ENCODE results near the gene MTOR.
"Not testable (repeated sequence)": the region's sequence is repeated elsewhere in the genome, so short reads cannot be mapped to it uniquely, and the experiment has no call there.

The MTOR gene

DNA sequence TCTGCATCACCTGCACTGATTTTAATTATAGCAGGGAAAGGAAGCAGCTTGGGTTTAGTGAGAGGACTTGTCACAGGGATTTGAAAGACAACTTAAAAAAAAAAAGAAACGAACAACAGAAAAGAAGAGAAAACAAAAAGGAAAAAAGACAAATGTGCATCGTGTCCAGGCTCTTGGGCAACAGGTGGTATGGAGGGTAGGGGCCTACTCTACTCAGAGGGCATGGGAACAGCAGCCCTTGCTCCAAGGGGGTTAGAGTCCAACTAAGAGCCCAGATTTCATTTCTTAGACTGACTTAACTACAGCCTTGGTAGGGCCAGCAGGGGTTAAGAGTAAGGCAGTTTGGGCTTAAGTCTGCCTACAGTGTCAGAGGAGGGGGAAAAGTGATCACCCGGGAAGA, 147.4 kb downstream of the MTOR start:
- Histone ChIP-seq H3K27ac (no peak overlapping the region), H3K4me3 (no peak overlapping the region)
- DNase-seq (ENCODE audit: low spot score), result no peak
- TF ChIP-seq, protein P1, sequence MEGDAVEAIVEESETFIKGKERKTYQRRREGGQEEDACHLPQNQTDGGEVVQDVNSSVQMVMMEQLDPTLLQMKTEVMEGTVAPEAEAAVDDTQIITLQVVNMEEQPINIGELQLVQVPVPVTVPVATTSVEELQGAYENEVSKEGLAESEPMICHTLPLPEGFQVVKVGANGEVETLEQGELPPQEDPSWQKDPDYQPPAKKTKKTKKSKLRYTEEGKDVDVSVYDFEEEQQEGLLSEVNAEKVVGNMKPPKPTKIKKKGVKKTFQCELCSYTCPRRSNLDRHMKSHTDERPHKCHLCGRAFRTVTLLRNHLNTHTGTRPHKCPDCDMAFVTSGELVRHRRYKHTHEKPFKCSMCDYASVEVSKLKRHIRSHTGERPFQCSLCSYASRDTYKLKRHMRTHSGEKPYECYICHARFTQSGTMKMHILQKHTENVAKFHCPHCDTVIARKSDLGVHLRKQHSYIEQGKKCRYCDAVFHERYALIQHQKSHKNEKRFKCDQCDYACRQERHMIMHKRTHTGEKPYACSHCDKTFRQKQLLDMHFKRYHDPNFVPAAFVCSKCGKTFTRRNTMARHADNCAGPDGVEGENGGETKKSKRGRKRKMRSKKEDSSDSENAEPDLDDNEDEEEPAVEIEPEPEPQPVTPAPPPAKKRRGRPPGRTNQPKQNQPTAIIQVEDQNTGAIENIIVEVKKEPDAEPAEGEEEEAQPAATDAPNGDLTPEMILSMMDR (IDR thresholded peaks at IDR 0.05), result no peak

DNA sequence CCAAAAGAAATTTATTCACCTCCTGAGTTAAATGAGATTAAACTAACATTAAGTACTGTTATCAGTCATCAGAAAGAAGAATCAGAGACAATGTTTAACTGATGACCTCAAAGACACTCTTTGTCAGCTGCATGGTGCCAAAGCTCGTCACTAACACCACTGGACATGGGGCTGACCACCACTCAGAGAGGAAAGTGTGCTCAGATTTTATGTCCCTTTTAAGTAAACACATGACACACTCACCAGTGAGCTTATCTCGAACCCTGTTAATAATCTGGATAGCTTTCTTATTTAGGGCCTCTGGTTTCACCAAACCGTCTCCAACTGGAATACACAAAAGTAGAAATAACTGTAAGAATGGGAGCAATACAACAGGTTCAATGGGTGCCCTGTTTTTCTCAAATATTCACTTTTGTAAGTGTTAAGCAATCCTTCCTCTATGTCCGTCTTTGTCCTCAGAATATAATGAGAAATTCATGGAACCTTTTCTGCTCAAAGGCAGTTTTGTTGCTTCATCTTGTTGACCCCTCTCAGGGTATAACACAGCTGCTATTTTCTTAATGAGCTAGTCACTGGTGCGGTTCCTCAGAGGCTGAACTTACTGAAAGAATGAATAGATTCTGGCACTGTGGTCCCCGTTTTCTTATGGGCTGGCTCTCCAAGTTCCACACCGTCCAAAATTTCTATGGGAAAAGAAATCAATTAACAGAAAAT, 153.1 kb downstream of the MTOR start:
- TF ChIP-seq, protein P1 (IDR thresholded peaks at IDR 0.05), result no peak
- H3K27ac ChIP-seq, result no peak overlapping the region
- no peak for DNase-seq (ENCODE audit: low spot score)
- no peak overlapping the region for H3K4me3 ChIP-seq

DNA sequence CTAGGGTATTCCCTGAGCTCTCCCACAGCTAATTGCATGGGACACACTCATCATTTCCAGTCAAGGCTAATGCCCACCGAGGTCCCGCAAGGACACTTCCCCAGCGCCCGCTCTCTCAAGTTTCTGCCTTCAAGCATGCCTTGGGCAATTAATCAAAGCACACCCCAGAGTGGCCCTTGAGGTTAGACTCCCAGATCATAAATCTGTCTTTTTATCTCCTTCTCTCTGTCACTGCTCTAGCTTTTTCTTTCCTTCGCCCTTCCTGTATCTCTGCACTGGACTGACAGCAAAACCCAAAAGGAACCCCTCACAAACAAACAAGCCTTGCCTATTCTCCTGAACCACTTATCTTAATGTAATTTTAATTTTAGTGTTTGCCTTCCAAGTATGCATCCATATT, 154.8 kb downstream of the MTOR start:
- H3K4me3 ChIP-seq, result no peak overlapping the region
- TF ChIP-seq, protein P1 (IDR thresholded peaks at IDR 0.05), result no peak
- no peak for DNase-seq (ENCODE audit: low spot score)
- no peak overlapping the region for H3K27ac ChIP-seq

DNA sequence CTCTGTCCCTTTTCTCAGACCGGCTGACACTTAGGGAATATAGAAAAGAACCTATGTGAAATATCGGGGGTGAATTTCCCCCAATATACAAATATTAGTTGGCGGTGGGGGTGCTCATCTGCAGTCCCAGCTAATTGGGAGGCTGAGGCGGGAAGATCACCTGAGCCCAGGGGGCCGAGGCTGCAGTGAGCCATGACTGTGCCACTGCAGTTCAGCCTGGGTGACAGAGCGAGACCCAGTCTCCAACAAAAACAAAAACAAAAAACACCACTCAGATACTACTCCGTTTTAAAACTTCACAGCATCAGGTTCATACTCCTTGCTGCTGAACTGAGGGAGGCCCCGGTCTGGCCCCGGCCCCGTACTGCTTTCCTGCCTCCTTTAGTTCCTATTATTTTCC, 156.8 kb downstream of the MTOR start:
- TF ChIP-seq, protein P1 (IDR thresholded peaks at IDR 0.05), result no peak
- no peak for DNase-seq (ENCODE audit: low spot score)
- H3K27ac ChIP-seq, result no peak overlapping the region
- H3K4me3 ChIP-seq, result no peak overlapping the region

DNA sequence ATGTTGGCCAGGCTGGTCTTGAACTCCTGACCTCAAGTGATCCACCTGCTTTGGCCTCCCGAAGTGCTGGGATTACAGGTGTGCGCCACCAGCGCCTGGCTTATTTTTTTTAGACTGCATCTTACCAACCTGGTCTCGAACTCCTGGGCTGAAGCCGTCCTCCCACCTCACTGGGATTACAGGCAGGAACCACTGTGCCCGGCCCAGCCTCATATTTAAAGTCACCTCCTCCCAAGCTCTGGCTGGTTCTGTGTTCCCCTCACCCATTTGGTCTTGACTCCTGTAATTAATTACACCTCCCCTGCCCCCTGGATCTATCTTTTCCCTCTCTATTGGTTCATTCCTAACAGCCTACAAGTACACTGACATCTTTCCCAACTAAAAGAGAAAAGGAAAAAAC, 161.0 kb downstream of the MTOR start:
- Histone ChIP-seq H3K4me3 (no peak overlapping the region), H3K27ac (no peak overlapping the region)
- TF ChIP-seq, protein P1 (IDR thresholded peaks at IDR 0.05), result no peak
- no peak for DNase-seq (ENCODE audit: low spot score)

DNA sequence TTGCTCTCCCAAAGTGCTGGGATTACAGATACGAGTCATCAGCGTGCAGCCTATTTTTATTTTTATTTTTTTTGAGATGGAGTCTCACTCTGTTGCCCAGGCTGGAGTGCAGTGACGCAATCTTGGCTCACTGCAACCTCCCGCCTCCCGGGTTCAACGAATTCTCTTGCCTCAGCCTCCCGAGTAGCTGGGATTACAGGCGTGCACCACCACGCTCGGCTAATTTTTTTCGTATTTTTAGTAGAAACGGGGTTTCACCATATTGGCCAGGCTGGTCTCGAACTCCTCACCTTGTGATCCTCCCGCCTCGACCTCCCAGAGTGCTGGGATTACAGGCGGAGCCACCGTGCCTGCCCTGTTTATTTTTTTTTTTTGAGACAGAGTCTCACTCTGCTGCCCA, 161.5 kb downstream of the MTOR start:
- H3K4me3 ChIP-seq; DNase-seq (ENCODE audit: low spot score); H3K27ac ChIP-seq: not testable (repeated sequence)

DNA sequence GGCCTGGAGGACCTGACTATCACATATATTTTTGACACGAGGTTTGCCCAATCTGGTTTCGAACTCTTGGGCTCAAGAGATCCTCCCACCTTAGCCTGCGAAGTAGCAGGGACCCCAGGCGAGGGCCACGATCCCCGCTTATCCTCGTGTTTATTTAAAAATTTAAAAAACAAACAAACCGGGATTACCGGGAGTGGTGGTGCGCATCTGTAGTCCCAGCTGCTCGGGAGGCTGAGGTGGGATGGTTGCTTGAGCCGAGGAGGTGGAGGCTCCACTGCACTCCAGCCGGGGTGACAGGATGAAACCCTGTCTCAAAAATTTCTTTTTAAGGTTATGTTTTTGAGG, 162.2 kb downstream of the MTOR start:
- H3K4me3 ChIP-seq, result peak overlapping the region; percentile 82
- TF ChIP-seq, protein P1 (IDR thresholded peaks at IDR 0.05), result no peak
- no peak for DNase-seq (ENCODE audit: low spot score)
- peak overlapping the region; percentile 65 to 80 for H3K27ac ChIP-seq
